ENCODE data around the gene CADPS2.

The CADPS2 gene

GRCh38 chr7:122706836-122707235 is 179.4 kb downstream of the CADPS2 start:
- no peak for DNase-seq (ENCODE audit: low read depth)
- H3K4me3 ChIP-seq (ENCODE audit: low read depth, low read length), result no peak overlapping the region
- in situ Hi-C loops (cut with HindIII; ENCODE audit: low sequenced_read_pairs), result no loop called here
- no peak for TF ChIP-seq CTCF (IDR thresholded peaks at IDR 0.05; ENCODE audit: low read depth, low read length, missing control alignments)

GRCh38 chr7:122702872-122703510 is 183.3 kb downstream of the CADPS2 start, which contains the start of gene RNF148:
RNF148 (minus strand) TSS chr7:122702922; CDS start chr7:122702750, 172 bp downstream.
- in situ Hi-C loops (cut with HindIII; ENCODE audit: low sequenced_read_pairs), result no loop called here
- no peak for TF ChIP-seq CTCF (IDR thresholded peaks at IDR 0.05; ENCODE audit: low read depth, low read length, missing control alignments)
- DNase-seq (ENCODE audit: low read depth), result no peak
- no peak within 1 kb of the TSS for H3K4me3 ChIP-seq (ENCODE audit: low read depth, low read length)

GRCh38 chr7:122699017-122699416 is 187.2 kb downstream of the CADPS2 start, which contains the start of gene RNF133:
RNF133 (minus strand) TSS chr7:122699117; CDS start chr7:122698918, 199 bp downstream.
- TF ChIP-seq CTCF (IDR thresholded peaks at IDR 0.05; ENCODE audit: low read depth, low read length, missing control alignments), result no peak
- no peak for DNase-seq (ENCODE audit: low read depth)
- in situ Hi-C loops (cut with HindIII; ENCODE audit: low sequenced_read_pairs), result no loop called here
- H3K4me3 ChIP-seq (ENCODE audit: low read depth, low read length), result no peak within 1 kb of the TSS

GRCh38 chr7:122695816-122696215 is 190.4 kb downstream of the CADPS2 start:
- TF ChIP-seq CTCF (IDR thresholded peaks at IDR 0.05; ENCODE audit: low read depth, low read length, missing control alignments), result no peak

GRCh38 chr7:122694697-122695096 is 191.6 kb downstream of the CADPS2 start:
- in situ Hi-C loops (cut with HindIII; ENCODE audit: low sequenced_read_pairs), result no loop called here
- no peak overlapping the region for H3K4me3 ChIP-seq (ENCODE audit: low read depth, low read length)
- DNase-seq (ENCODE audit: low read depth), result no peak
- no peak for TF ChIP-seq CTCF (IDR thresholded peaks at IDR 0.05; ENCODE audit: low read depth, low read length, missing control alignments)

More at GRCh38 chr7:122695816-122696215, 190.4 kb downstream of the CADPS2 start:
- no peak overlapping the region for H3K4me3 ChIP-seq (ENCODE audit: low read depth, low read length)
- in situ Hi-C loops (cut with HindIII; ENCODE audit: low sequenced_read_pairs), result no loop called here
- no peak for DNase-seq (ENCODE audit: low read depth)

- no peak for TF ChIP-seq CTCF (IDR thresholded peaks at IDR 0.05; ENCODE audit: low read depth, low read length, missing control alignments)
- in situ Hi-C loops (cut with HindIII; ENCODE audit: low sequenced_read_pairs), result no loop called here
- DNase-seq (ENCODE audit: low read depth), result no peak
- no peak overlapping the region for H3K4me3 ChIP-seq (ENCODE audit: low read depth, low read length)
Measured at GRCh38 chr7:122692769-122693309, 193.4 kb downstream of the CADPS2 start.
